Mesenchymal stem cell (in vitro differentiated cells and primary cell): ENCODE measurements around the gene SYCP1.
"Not testable (repeated sequence)": the region's sequence is repeated elsewhere in the genome, so short reads cannot be mapped to it uniquely, and the experiment has no call there.

ENCODE experiments used
- DNase-seq: peaks from one replicate; pipeline ENCODE4 v3.0.0-alpha.2; 2013
- H2AFZ ChIP-seq: one replicate; pipeline ENCODE4 v1.6.1; 2013; ENCODE audit warnings: low read depth, mild to moderate bottlenecking, control low read depth, inconsistent platforms, low read length, moderate library complexity
- H2AK5ac ChIP-seq: 2 replicates; pipeline ENCODE4 v1.6.1; 2013; ENCODE audit warnings: low read length, moderate library complexity, mild to moderate bottlenecking, inconsistent platforms; ENCODE audit not compliant: severe bottlenecking
- H2BK120ac ChIP-seq: one replicate; pipeline ENCODE4 v1.6.1; 2013; ENCODE audit warnings: low read depth, mild to moderate bottlenecking, inconsistent platforms, low read length, moderate library complexity
- H2BK12ac ChIP-seq, 2 experiments: one replicate each; pipeline ENCODE4 v1.6.1; 2013; ENCODE audit warnings: inconsistent platforms in 2 of 2, low read length in 2 of 2, mild to moderate bottlenecking in 2 of 2, moderate library complexity in 2 of 2, control low read depth in 1 of 2
- H2BK15ac ChIP-seq: one replicate; pipeline ENCODE4 v1.6.1; 2013; ENCODE audit warnings: mild to moderate bottlenecking, low read depth, inconsistent platforms; ENCODE audit not compliant: poor library complexity, severe bottlenecking
- H2BK5ac ChIP-seq: 2 replicates; pipeline ENCODE4 v1.6.1; 2013; ENCODE audit warnings: low read depth, mild to moderate bottlenecking, low read length, control low read depth, inconsistent platforms; ENCODE audit not compliant: poor library complexity, severe bottlenecking
- H3K14ac ChIP-seq, 2 experiments: one replicate each; pipeline ENCODE4 v1.6.1; 2013; ENCODE audit warnings: inconsistent platforms in 2 of 2, low read length in 2 of 2, control low read depth in 1 of 2, mild to moderate bottlenecking in 1 of 2, moderate library complexity in 1 of 2
- H3K18ac ChIP-seq, 2 experiments: one replicate each; pipeline ENCODE4 v1.6.1; 2013; ENCODE audit warnings: inconsistent platforms in 2 of 2, low read length in 2 of 2, control low read depth in 1 of 2, low read depth in 1 of 2, mild to moderate bottlenecking in 1 of 2
- H3K23ac ChIP-seq, 2 experiments: one replicate each; pipeline ENCODE4 v1.6.1; 2013; ENCODE audit warnings: inconsistent platforms in 2 of 2, low read length in 2 of 2, mild to moderate bottlenecking in 2 of 2, moderate library complexity in 2 of 2, control low read depth in 1 of 2
- H3K27ac ChIP-seq: 2 replicates; pipeline ENCODE4 v1.5.1; 2013; ENCODE audit warnings: mild to moderate bottlenecking, moderate library complexity, low read length, control low read depth, inconsistent platforms; ENCODE audit not compliant: poor library complexity, severe bottlenecking
- H3K27me3 ChIP-seq, 2 experiments: 2 replicates each; pipeline versions ENCODE4 v1.6.1 to v1.7.0; 2013; ENCODE audit warnings: low read length in 2 of 2, mild to moderate bottlenecking in 2 of 2, moderate library complexity in 2 of 2, control low read depth in 1 of 2, inconsistent platforms in 1 of 2; ENCODE audit not compliant: control insufficient read depth in 1 of 2, insufficient read depth in 1 of 2
- H3K36me3 ChIP-seq, 2 experiments: 2 replicates each; pipeline versions ENCODE4 v1.6.1 to v1.7.0; 2013; ENCODE audit warnings: low read length in 2 of 2, control low read depth in 1 of 2, inconsistent platforms in 1 of 2, low read depth in 1 of 2, mild to moderate bottlenecking in 1 of 2; ENCODE audit not compliant: insufficient read depth in 2 of 2, control insufficient read depth in 1 of 2
- H3K4ac ChIP-seq, 2 experiments: one replicate each; pipeline ENCODE4 v1.6.1; 2013; ENCODE audit warnings: inconsistent platforms in 2 of 2, low read length in 2 of 2, mild to moderate bottlenecking in 2 of 2, moderate library complexity in 2 of 2, control low read depth in 1 of 2, low read depth in 1 of 2
- H3K4me1 ChIP-seq: 2 replicates; pipeline ENCODE4 v1.6.1; 2013; ENCODE audit warnings: low read depth, low read length, control low read depth; ENCODE audit not compliant: control insufficient read depth, insufficient read depth
- H3K4me2 ChIP-seq: 2 replicates; pipeline ENCODE4 v1.6.1; 2013; ENCODE audit warnings: low read length, mild to moderate bottlenecking, inconsistent platforms; ENCODE audit not compliant: poor library complexity, severe bottlenecking
- H3K4me3 ChIP-seq, 2 experiments: 2 replicates each; pipeline versions ENCODE4 v1.5.1 to v1.7.0; 2013; ENCODE audit warnings: low read length in 2 of 2, mild to moderate bottlenecking in 2 of 2, control low read depth in 1 of 2, low read depth in 1 of 2; ENCODE audit not compliant: insufficient read depth in 1 of 2
- H3K79me1 ChIP-seq: replicated peaks from 2 replicates; pipeline ENCODE4 v1.6.1; 2013; ENCODE audit warnings: mild to moderate bottlenecking, control low read depth, low read length, inconsistent platforms; ENCODE audit not compliant: poor library complexity, severe bottlenecking
- H3K9ac ChIP-seq: 2 replicates; pipeline ENCODE4 v1.7.0; 2013; ENCODE audit warnings: mild to moderate bottlenecking, low read length, moderate library complexity
- H3K9me3 ChIP-seq: 2 replicates; pipeline ENCODE4 v1.7.0; 2013; ENCODE audit warnings: mild to moderate bottlenecking, low read length; ENCODE audit not compliant: control insufficient read depth
- H4K8ac ChIP-seq: one replicate; pipeline ENCODE4 v1.6.1; 2013; ENCODE audit warnings: inconsistent platforms, mild to moderate bottlenecking, low read length, moderate library complexity
- H4K91ac ChIP-seq: one replicate; pipeline ENCODE4 v1.6.1; 2013; ENCODE audit warnings: mild to moderate bottlenecking, low read length, inconsistent platforms
- WGBS: methylation state at CpG from one replicate; pipeline ENCODE4 v1.1.7; 2013; ENCODE audit warnings: mixed read lengths; 5-methylcytosine and 5-hydroxymethylcytosine counted together

SYCP1 gene

GRCh38 chr1:114902343-114902742, 47.7 kb downstream of the SYCP1 start:
- H4K8ac ChIP-seq = no peak overlapping the region
- H2BK120ac ChIP-seq = no peak overlapping the region
- H3K4me1 ChIP-seq = no peaks in the 10 kb centered on the region
- peaks cover 0 to 7% of the 10 kb centered on the region in 2 experiments for H3K27me3 ChIP-seq
- H3K14ac ChIP-seq = no peak overlapping the region
- no peak overlapping the region for H4K91ac ChIP-seq
- H3K4ac ChIP-seq = no peak overlapping the region
- no peak overlapping the region for H2BK12ac ChIP-seq
- peak overlapping the region in 1 of 2 experiments; percentile 65 for H3K4me3 ChIP-seq
- peak overlapping the region; percentile 59 for H3K9ac ChIP-seq
- H3K36me3 ChIP-seq = no peaks in the 10 kb centered on the region
- no peak overlapping the region for H2AFZ ChIP-seq
- H2AK5ac ChIP-seq = no peak overlapping the region
- H3K79me1 ChIP-seq = no peaks in the 10 kb centered on the region
- no peak overlapping the region for H2BK5ac ChIP-seq
- no peak overlapping the region for H3K23ac ChIP-seq
- 53% methylated on average over 5 of the region's 7 CpGs for WGBS
- no peaks in the 10 kb centered on the region for H3K9me3 ChIP-seq
- no peak overlapping the region for H2BK15ac ChIP-seq
- no peak overlapping the region for H3K27ac ChIP-seq
- no peak for DNase-seq
- no peak overlapping the region for H3K18ac ChIP-seq
- no peak overlapping the region for H3K4me2 ChIP-seq

GRCh38 chr1:114903480-114903879, 48.8 kb downstream of the SYCP1 start:
- Histone ChIP-seq H3K4ac (no peak overlapping the region), H3K4me2 (no peak overlapping the region), H2BK120ac (no peak overlapping the region), H3K18ac (no peak overlapping the region), H3K79me1 (no peaks in the 10 kb centered on the region), H3K36me3 (no peaks in the 10 kb centered on the region), H4K8ac (no peak overlapping the region), H3K23ac (no peak overlapping the region), H3K27me3 (no peaks in the 10 kb centered on the region), H3K9ac (no peak overlapping the region), H2BK15ac (no peak overlapping the region), H2AFZ (no peak overlapping the region), H2BK12ac (no peak overlapping the region), H2BK5ac (no peak overlapping the region), H3K4me3 (no peak overlapping the region), H3K4me1 (no peaks in the 10 kb centered on the region), H4K91ac (no peak overlapping the region), H3K27ac (no peak overlapping the region), H3K14ac (no peak overlapping the region), H2AK5ac (no peak overlapping the region), H3K9me3 (no peaks in the 10 kb centered on the region)
- WGBS = 80% methylated on average over 1 of the region's 1 CpG
- no peak for DNase-seq

GRCh38 chr1:114915720-114916119, 61.1 kb downstream of the SYCP1 start:
- not testable (repeated sequence) for H3K27ac ChIP-seq, H3K14ac ChIP-seq, H2BK120ac ChIP-seq, H2BK12ac ChIP-seq, H3K4me1 ChIP-seq, H4K91ac ChIP-seq, H3K4me2 ChIP-seq, DNase-seq, H3K79me1 ChIP-seq, H3K4ac ChIP-seq, H2AK5ac ChIP-seq, H3K18ac ChIP-seq, H3K9me3 ChIP-seq, H2BK15ac ChIP-seq, H3K4me3 ChIP-seq, H2AFZ ChIP-seq, H3K23ac ChIP-seq, H2BK5ac ChIP-seq, H3K9ac ChIP-seq, H3K36me3 ChIP-seq, H4K8ac ChIP-seq
- H3K27me3 ChIP-seq = peaks cover 0 to 12% of the 10 kb centered on the region in 2 experiments
- WGBS = 25% methylated on average over 2 of the region's 4 CpGs

- H4K91ac ChIP-seq = no peak overlapping the region
- no peak for DNase-seq
- no peak overlapping the region for H3K9ac ChIP-seq
- H4K8ac ChIP-seq = no peak overlapping the region
- H3K14ac ChIP-seq = no peak overlapping the region
- H3K4ac ChIP-seq = no peak overlapping the region
- no peak overlapping the region for H2AK5ac ChIP-seq
- H3K18ac ChIP-seq = no peak overlapping the region
- H3K9me3 ChIP-seq = no peaks in the 10 kb centered on the region
- no peak overlapping the region for H3K23ac ChIP-seq
- no peaks in the 10 kb centered on the region for H3K4me1 ChIP-seq
- no peaks in the 10 kb centered on the region for H3K27me3 ChIP-seq
- H2BK5ac ChIP-seq = no peak overlapping the region
- H3K79me1 ChIP-seq = no peaks in the 10 kb centered on the region
- H2BK120ac ChIP-seq = no peak overlapping the region
- no peak overlapping the region for H3K27ac ChIP-seq
- H2BK15ac ChIP-seq = no peak overlapping the region
- H2BK12ac ChIP-seq = no peak overlapping the region
- H3K4me3 ChIP-seq = no peak overlapping the region
- no peaks in the 10 kb centered on the region for H3K36me3 ChIP-seq
- no peak overlapping the region for H3K4me2 ChIP-seq
- H2AFZ ChIP-seq = no peak overlapping the region
Measured at GRCh38 chr1:114926607-114927006, 71.9 kb downstream of the SYCP1 start.
